ENCODE data around the gene PXMP2.

PXMP2 gene

DNA sequence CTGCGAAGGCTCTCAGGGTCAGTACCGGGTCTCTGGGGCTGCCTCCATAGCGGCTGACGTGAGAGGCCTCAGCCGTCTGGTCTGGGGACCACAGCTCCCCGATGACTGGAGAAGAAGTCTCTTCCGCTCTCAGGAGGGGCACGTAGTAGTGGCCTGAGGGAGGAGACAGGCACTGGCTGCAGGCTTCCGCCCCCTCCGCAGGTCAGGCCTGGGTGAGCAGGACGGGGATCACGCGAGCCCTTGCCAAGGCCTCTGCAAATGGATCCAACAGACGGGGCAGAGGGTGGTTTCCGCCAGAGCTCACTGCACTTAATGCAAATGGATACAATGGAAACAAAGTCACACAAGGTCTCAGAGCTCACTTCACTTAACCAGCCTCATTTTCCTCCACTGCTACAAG is 49.5 kb downstream of the PXMP2 start:
- no peak for DNase-seq (ENCODE audit: low read depth, low spot score)
- no peak overlapping the region for H3K4me3 ChIP-seq (ENCODE audit: low read depth, low read length)
- TF ChIP-seq, protein P1, sequence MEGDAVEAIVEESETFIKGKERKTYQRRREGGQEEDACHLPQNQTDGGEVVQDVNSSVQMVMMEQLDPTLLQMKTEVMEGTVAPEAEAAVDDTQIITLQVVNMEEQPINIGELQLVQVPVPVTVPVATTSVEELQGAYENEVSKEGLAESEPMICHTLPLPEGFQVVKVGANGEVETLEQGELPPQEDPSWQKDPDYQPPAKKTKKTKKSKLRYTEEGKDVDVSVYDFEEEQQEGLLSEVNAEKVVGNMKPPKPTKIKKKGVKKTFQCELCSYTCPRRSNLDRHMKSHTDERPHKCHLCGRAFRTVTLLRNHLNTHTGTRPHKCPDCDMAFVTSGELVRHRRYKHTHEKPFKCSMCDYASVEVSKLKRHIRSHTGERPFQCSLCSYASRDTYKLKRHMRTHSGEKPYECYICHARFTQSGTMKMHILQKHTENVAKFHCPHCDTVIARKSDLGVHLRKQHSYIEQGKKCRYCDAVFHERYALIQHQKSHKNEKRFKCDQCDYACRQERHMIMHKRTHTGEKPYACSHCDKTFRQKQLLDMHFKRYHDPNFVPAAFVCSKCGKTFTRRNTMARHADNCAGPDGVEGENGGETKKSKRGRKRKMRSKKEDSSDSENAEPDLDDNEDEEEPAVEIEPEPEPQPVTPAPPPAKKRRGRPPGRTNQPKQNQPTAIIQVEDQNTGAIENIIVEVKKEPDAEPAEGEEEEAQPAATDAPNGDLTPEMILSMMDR (IDR thresholded peaks at IDR 0.05; ENCODE audit: insufficient read depth, low read length, missing control alignments): no peak
- POLR2A ChIA-PET: no interaction called here
- CTCF ChIA-PET: no interaction called here

DNA sequence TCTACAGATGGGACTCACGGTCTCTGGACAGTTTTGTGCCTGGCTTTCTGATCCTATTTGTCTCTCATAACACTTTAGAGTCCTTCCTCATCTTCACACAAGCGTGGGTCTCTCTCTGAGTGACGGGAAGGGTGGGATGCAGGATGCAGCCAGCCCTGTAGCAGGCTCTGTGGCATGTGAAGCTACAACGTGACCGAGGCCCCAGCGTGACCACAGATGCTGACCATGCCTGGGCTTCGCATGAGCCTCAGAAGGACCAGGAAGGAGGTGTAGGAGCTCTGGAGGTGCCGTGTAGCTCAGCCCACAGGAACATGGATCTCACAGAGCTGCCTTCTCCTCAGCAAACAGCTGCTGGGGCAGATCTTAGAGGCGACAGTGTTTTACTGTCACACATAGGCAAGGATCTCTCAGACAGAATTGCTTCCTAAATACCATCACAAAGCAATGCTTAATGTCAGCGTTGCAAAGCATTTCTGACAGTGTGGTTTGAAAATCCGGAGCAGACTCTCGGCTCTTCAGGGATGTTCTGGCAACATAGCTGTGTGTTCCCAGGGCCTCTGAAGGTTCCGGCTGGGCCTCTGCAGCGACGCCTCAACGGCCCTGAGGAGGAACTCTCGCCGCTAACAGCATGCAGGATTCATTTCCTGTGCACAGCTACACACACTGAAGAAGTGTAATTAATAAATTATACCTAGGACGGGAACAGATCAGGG is 52.4 kb downstream of the PXMP2 start:
- ChIA-PET CTCF (no interaction called here), POLR2A (no interaction called here)
- H3K4me3 ChIP-seq (ENCODE audit: low read depth, low read length): no peak overlapping the region
- no peak for DNase-seq (ENCODE audit: low read depth, low spot score)
- TF ChIP-seq, protein P1 (IDR thresholded peaks at IDR 0.05; ENCODE audit: insufficient read depth, low read length, missing control alignments): no peak

DNA sequence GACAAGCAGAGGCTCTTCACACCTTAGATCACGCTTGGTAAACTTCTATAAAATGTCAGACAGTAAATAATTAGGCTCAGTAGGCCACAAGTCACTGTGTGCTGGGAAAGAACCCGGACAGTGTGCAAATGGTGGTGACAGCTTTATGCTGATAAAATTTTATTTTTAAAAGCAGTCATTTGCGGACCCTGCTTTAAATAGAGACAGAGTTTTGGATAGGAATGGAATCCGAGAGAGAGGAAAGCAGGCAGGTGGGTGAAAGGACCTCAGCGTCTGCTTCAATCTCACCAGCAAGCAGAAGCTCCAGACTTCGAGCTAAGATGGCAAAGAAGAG is 52.9 kb downstream of the PXMP2 start:
- DNase-seq (ENCODE audit: low read depth, low spot score): no peak
- CTCF ChIA-PET: no interaction called here
- TF ChIP-seq, protein P1 (IDR thresholded peaks at IDR 0.05; ENCODE audit: insufficient read depth, low read length, missing control alignments): no peak
- POLR2A ChIA-PET: no interaction called here
- no peak overlapping the region for H3K4me3 ChIP-seq (ENCODE audit: low read depth, low read length)

DNA sequence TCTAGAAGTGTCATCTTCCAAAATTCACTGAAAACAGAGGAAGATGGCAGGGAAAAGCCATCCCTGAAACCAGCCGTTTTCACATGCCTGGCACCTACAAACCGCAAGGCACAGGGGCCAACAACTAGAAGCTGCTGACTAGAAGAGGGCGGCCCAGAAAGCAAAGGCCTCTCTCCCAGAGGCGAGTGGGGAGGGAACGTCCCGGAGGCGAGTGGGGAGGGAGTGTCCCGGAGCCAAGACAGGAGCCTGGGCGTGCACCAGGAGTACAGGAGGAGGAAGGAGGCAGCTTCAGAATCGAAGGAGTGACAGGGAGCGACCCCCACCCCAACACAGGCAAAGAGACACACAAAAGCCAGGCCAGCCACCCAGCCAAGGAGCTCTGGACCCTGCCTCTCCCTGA is 53.3 kb downstream of the PXMP2 start:
- POLR2A ChIA-PET: no interaction called here
- TF ChIP-seq, protein P1 (IDR thresholded peaks at IDR 0.05; ENCODE audit: insufficient read depth, low read length, missing control alignments): no peak
- CTCF ChIA-PET: interaction anchor here (1.1 to 1.4 kb wide), 2 partner anchors 10 to 28 kb away, joined by 4 read pairs; no protein-coding TSS in a partner anchor
- H3K4me3 ChIP-seq (ENCODE audit: low read depth, low read length): no peak overlapping the region
- DNase-seq (ENCODE audit: low read depth, low spot score): no peak

DNA sequence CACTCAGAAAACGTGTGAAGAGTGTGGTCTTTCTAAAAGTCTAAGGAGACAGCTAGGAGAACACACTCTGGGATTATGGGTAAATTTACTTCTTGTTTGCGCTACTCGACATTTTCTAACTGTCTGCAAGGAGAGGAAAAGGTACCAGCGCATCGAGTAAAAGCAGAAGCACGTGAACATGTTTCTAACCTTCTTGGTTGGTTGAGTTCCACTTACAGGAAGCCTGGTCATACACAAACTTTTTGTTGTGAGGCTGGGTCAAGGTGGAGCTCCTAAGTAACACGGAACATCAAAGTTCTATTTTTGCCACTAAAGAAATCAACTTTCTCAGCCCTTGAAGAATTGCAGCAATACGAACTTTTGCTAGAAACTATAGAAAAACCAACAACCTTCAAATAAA is 54.2 kb downstream of the PXMP2 start:
- TF ChIP-seq, protein P1 (IDR thresholded peaks at IDR 0.05; ENCODE audit: insufficient read depth, low read length, missing control alignments): no peak
- ChIA-PET POLR2A (no interaction called here), CTCF (interaction anchor here (1.1 to 1.4 kb wide), 2 partner anchors 9 to 27 kb away, joined by 4 read pairs; no protein-coding TSS in a partner anchor)
- no peak for DNase-seq (ENCODE audit: low read depth, low spot score)
- no peak overlapping the region for H3K4me3 ChIP-seq (ENCODE audit: low read depth, low read length)

DNA sequence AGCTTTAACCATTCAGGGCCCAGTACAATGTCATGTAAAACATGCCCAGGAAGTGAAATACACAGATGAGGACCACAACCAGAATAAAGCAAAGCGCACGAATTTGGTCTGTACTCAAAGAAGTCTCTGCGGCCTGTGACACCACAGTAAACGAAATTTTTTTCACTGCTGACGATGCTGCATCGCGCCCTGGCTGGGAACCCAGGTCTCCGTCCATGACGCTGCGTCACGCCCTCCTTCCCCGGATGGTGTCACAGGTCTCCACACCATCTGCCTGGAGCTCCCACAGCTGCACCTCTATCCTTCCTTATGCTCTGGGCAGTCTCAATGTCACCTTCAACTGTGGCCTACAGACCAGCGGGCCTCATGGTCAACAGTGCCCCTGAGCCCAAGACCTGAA is 56.4 kb downstream of the PXMP2 start:
- POLR2A ChIA-PET: no interaction called here
- no peak overlapping the region for H3K4me3 ChIP-seq (ENCODE audit: low read depth, low read length)
- CTCF ChIA-PET: interaction anchor here (0.7 to 1.6 kb wide), 2 partner anchors 11 to 13 kb away, joined by 3 to 4 read pairs; no protein-coding TSS in a partner anchor
- TF ChIP-seq, protein P1 (IDR thresholded peaks at IDR 0.05; ENCODE audit: insufficient read depth, low read length, missing control alignments): no peak
- DNase-seq (ENCODE audit: low read depth, low spot score): no peak
